GM12878 (cell line): ENCODE data around the gene TTC33.

Source experiments
- CHD2 ChIP-seq: IDR thresholded peaks from 2 replicates; pipeline ENCODE4 v1.6.1; 2011; ENCODE audit warnings: low read depth, low read length, improper control_type of control experiment, borderline replicate concordance
- FOS ChIP-seq: IDR thresholded peaks from 3 replicates; pipeline ENCODE4 v1.6.1; 2011; ENCODE audit warnings: borderline replicate concordance; ENCODE audit not compliant: insufficient read length; ENCODE audit errors: extremely low read depth
- POLR2A ChIP-seq: IDR thresholded peaks from 2 replicates; pipeline ENCODE4 v1.6.1; 2011; ENCODE audit warnings: low read depth, mild to moderate bottlenecking, low read length
- POLR2AphosphoS2 ChIP-seq: IDR thresholded peaks from 2 replicates; pipeline ENCODE4 v1.6.1; 2011; ENCODE audit warnings: low read depth, mild to moderate bottlenecking, low read length, improper control_type of control experiment, moderate library complexity
- TF ChIP-seq, protein P1 (sequence below), 3 experiments: IDR thresholded peaks in 2 of 3; conservative IDR thresholded peaks in 1 of 3; 2 replicates each; pipeline ENCODE4 v1.5.1; 2011; ENCODE audit warnings: low read depth in 3 of 3, low read length in 3 of 3, mild to moderate bottlenecking in 3 of 3, control low read depth in 2 of 3, moderate library complexity in 2 of 3, inconsistent platforms in 1 of 3, mixed read lengths in 1 of 3; ENCODE audit not compliant: control insufficient read depth in 2 of 3, insufficient read depth in 1 of 3; ENCODE audit errors: extremely low read depth in 1 of 3
- TF ChIP-seq, protein P2 (sequence below): IDR thresholded peaks from 2 replicates; pipeline ENCODE4 v1.6.1; 2011; ENCODE audit warnings: low read depth, mild to moderate bottlenecking, low read length, moderate library complexity, borderline replicate concordance; ENCODE audit errors: extremely low read depth

DNA sequence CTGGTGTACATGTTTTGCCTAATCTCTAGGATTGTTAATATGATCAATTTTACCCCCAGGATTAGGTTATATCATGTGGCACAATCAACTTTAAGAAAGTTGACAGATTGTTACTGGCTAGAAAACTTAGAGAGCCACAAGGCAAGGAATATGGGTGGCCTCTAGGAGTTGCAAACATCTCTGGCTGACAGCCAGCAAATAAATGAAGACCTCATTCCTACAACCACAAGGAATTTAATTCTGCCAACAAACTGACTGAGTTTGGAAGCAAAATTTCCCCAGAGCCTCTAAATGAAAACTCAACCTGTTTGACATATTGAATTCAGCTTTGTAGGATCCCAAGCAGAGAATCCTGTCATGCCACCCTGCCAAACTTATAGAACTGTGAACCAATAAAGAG lies 272.4 kb downstream of the TTC33 start:
- TF ChIP-seq, protein P1, sequence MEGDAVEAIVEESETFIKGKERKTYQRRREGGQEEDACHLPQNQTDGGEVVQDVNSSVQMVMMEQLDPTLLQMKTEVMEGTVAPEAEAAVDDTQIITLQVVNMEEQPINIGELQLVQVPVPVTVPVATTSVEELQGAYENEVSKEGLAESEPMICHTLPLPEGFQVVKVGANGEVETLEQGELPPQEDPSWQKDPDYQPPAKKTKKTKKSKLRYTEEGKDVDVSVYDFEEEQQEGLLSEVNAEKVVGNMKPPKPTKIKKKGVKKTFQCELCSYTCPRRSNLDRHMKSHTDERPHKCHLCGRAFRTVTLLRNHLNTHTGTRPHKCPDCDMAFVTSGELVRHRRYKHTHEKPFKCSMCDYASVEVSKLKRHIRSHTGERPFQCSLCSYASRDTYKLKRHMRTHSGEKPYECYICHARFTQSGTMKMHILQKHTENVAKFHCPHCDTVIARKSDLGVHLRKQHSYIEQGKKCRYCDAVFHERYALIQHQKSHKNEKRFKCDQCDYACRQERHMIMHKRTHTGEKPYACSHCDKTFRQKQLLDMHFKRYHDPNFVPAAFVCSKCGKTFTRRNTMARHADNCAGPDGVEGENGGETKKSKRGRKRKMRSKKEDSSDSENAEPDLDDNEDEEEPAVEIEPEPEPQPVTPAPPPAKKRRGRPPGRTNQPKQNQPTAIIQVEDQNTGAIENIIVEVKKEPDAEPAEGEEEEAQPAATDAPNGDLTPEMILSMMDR (IDR thresholded peaks at IDR 0.05 in 2 of 3, conservative IDR thresholded peaks at IDR 0.05 in 1 of 3; ENCODE audit: control insufficient read depth in 2 of 3, extremely low read depth in 1 of 3, insufficient read depth in 1 of 3, low read depth in 3 of 3, low read length in 3 of 3) = no peak
- TF ChIP-seq, protein P2, sequence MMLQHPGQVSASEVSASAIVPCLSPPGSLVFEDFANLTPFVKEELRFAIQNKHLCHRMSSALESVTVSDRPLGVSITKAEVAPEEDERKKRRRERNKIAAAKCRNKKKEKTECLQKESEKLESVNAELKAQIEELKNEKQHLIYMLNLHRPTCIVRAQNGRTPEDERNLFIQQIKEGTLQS = no peak
- TF ChIP-seq POLR2A (no peak), CHD2 (no peak), FOS (no peak), POLR2AphosphoS2 (no peak)
